GM21723 (cell line): ENCODE data around the gene SCFD2.

Experiments
- ATAC-seq: cut with Tn5 transposase; IDR thresholded peaks from one replicate; pipeline ENCODE4 v1.9.1; 2021; ENCODE audit warnings: mild to moderate bottlenecking, moderate library complexity; ENCODE audit not compliant: unreplicated experiment

The SCFD2 gene

GRCh38 chr4:52894443-52894842 lies 471.4 kb downstream of the SCFD2 start:
- ATAC-seq = no peak

- ATAC-seq = no peak
These were observed 473.0 kb downstream of the SCFD2 start for GRCh38 chr4:52892880-52893279.

- ATAC-seq = no peak
These were observed 474.1 kb downstream of the SCFD2 start for GRCh38 chr4:52891743-52892142.

- no peak for ATAC-seq
These were observed 475.4 kb downstream of the SCFD2 start for GRCh38 chr4:52890521-52890791.

- no peak for ATAC-seq
These were observed 475.9 kb downstream of the SCFD2 start for GRCh38 chr4:52889778-52890520.

GRCh38 chr4:52889354-52889753 lies 476.5 kb downstream of the SCFD2 start:
- ATAC-seq = no peak

- no peak for ATAC-seq
These were observed 480.9 kb downstream of the SCFD2 start for GRCh38 chr4:52884994-52885393.

GRCh38 chr4:52883707-52884669 lies 481.9 kb downstream of the SCFD2 start:
- ATAC-seq = no peak

GRCh38 chr4:52883183-52883621 lies 482.7 kb downstream of the SCFD2 start:
- ATAC-seq = no peak

GRCh38 chr4:52880994-52881393 lies 484.9 kb downstream of the SCFD2 start:
- ATAC-seq = no peak

- ATAC-seq = no peak
These were observed 486.4 kb downstream of the SCFD2 start for GRCh38 chr4:52879471-52879870.

- no peak for ATAC-seq
These were observed 488.2 kb downstream of the SCFD2 start for GRCh38 chr4:52877694-52878093.

GRCh38 chr4:52877036-52877435 lies 488.8 kb downstream of the SCFD2 start:
- no peak for ATAC-seq

GRCh38 chr4:52876069-52876468 lies 489.8 kb downstream of the SCFD2 start:
- no peak for ATAC-seq

GRCh38 chr4:52874948-52875347 lies 490.9 kb downstream of the SCFD2 start:
- ATAC-seq = no peak

GRCh38 chr4:52873861-52874343 lies 492.0 kb downstream of the SCFD2 start:
- ATAC-seq = no peak

GRCh38 chr4:52873191-52873590 lies 492.7 kb downstream of the SCFD2 start:
- no peak for ATAC-seq

GRCh38 chr4:52870225-52870624 lies 495.6 kb downstream of the SCFD2 start:
- no peak for ATAC-seq

GRCh38 chr4:52869656-52870055 lies 496.2 kb downstream of the SCFD2 start:
- no peak for ATAC-seq

GRCh38 chr4:52869196-52869595 lies 496.7 kb downstream of the SCFD2 start:
- ATAC-seq = no peak

- ATAC-seq = no peak
These were observed 497.7 kb downstream of the SCFD2 start for GRCh38 chr4:52868133-52868532.

GRCh38 chr4:52867163-52867562 lies 498.7 kb downstream of the SCFD2 start:
- no peak for ATAC-seq
